Neural cell (in vitro differentiated cells): ENCODE measurements around the gene C14orf132. TPM values are rescaled to one million over a fixed set of nuclear protein-coding genes. Genes with fewer than 3 reads are reported as not detected.

Source experiments
- H2AFZ ChIP-seq: fragments of 200-600, 300-800 bp; sonication (generic), shearing (Covaris generic); 2 replicates; pipeline ENCODE4 v1.6.0; 2014; ENCODE audit warnings: low read depth, mild to moderate bottlenecking, antibody characterized with exemption, low read length, moderate library complexity
- H3F3A ChIP-seq: fragments of 200-600 bp; shearing (Covaris generic); 2 replicates; pipeline ENCODE4 v1.6.1; 2016; ENCODE audit warnings: mild to moderate bottlenecking, moderate library complexity, mixed read lengths, antibody characterized with exemption, low read length; ENCODE audit not compliant: insufficient read depth, poor library complexity, severe bottlenecking
- H3K27ac ChIP-seq: fragments of 200-600, 300-800 bp; sonication (generic), shearing (Covaris generic); 2 replicates; pipeline ENCODE4 v1.5.1; 2014; ENCODE audit warnings: mild to moderate bottlenecking, low read length, moderate library complexity
- H3K27me3 ChIP-seq: fragments of 300-800, 200-600 bp; sonication (generic), shearing (Covaris generic); 2 replicates; pipeline ENCODE4 v1.6.0; 2014; ENCODE audit warnings: mild to moderate bottlenecking, low read depth, low read length, moderate library complexity; ENCODE audit not compliant: insufficient read depth
- H3K36me3 ChIP-seq: fragments of 300-800, 200-600 bp; sonication (generic), shearing (Covaris generic); 2 replicates; pipeline ENCODE4 v1.5.1; 2014; ENCODE audit warnings: mild to moderate bottlenecking, antibody characterized with exemption, low read length, moderate library complexity; ENCODE audit not compliant: insufficient read depth
- H3K4me2 ChIP-seq: fragments of 300-800, 200-600 bp; sonication (generic), shearing (Covaris generic); 2 replicates; pipeline ENCODE4 v1.6.0; 2014; ENCODE audit warnings: mild to moderate bottlenecking, low read length
- H3K4me3 ChIP-seq: fragments of 300-800, 200-600 bp; sonication (generic), shearing (Covaris generic); 2 replicates; pipeline ENCODE4 v1.5.1; 2014; ENCODE audit warnings: mild to moderate bottlenecking, low read length, moderate library complexity
- H3K79me2 ChIP-seq: fragments of 200-600 bp; shearing (Covaris generic); replicated peaks from 2 replicates; pipeline ENCODE4 v1.6.0; 2014; ENCODE audit warnings: mild to moderate bottlenecking, low read length, moderate library complexity; ENCODE audit not compliant: insufficient read depth
- H3K9ac ChIP-seq: fragments of 300-800, 200-600 bp; sonication (generic), shearing (Covaris generic); 2 replicates; pipeline ENCODE4 v1.6.1; 2016; ENCODE audit warnings: mild to moderate bottlenecking, low read length, mixed read lengths
- H3K9me2 ChIP-seq: fragments of 200-600 bp; shearing (Covaris generic); 2 replicates; pipeline ENCODE4 v1.6.1; 2016; ENCODE audit warnings: mild to moderate bottlenecking, low read length, mixed read lengths; ENCODE audit not compliant: insufficient read depth
- H3K9me3 ChIP-seq: fragments of 200-600, 300-800 bp; sonication (generic), shearing (Covaris generic); 2 replicates; pipeline ENCODE4 v1.6.1; 2016; ENCODE audit warnings: mild to moderate bottlenecking, mixed run types, low read length, moderate library complexity, mixed read lengths
- H4K20me1 ChIP-seq: fragments of 200-600 bp; shearing (Covaris generic); 2 replicates; pipeline ENCODE4 v1.6.1; 2016; ENCODE audit warnings: mild to moderate bottlenecking, mixed run types; ENCODE audit not compliant: insufficient read depth
- CTCF ChIP-seq: fragments of 450-650 bp; IDR thresholded peaks from 2 replicates; pipeline ENCODE4 v1.5.1; 2014; ENCODE audit warnings: antibody characterized with exemption, mild to moderate bottlenecking, moderate library complexity; ENCODE audit not compliant: poor library complexity, severe bottlenecking
- EP300 ChIP-seq: fragments of 450-650 bp; conservative IDR thresholded peaks from 2 replicates; pipeline ENCODE4 v1.6.1; 2014; ENCODE audit warnings: antibody characterized with exemption, mild to moderate bottlenecking, moderate library complexity; ENCODE audit not compliant: poor library complexity, severe bottlenecking
- EZH2 ChIP-seq: fragments of 200-600, 300-800 bp; shearing (Covaris generic), sonication (generic); IDR thresholded peaks from 2 replicates; pipeline ENCODE4 v1.6.1; 2014; ENCODE audit warnings: antibody characterized with exemption, low read length, borderline replicate concordance, mild to moderate bottlenecking; ENCODE audit not compliant: insufficient read depth, poor library complexity, severe bottlenecking
- MXI1 ChIP-seq: fragments of 450-650 bp; conservative IDR thresholded peaks from 2 replicates; pipeline ENCODE4 v1.6.1; 2014; ENCODE audit warnings: antibody characterized with exemption, mild to moderate bottlenecking; ENCODE audit not compliant: poor library complexity, severe bottlenecking
- POLR2AphosphoS5 ChIP-seq: IDR thresholded peaks from 2 replicates; pipeline ENCODE4 v1.6.1; 2012
- RAD21 ChIP-seq: fragments of 450-650 bp; conservative IDR thresholded peaks from 2 replicates; pipeline ENCODE4 v1.6.1; 2014; ENCODE audit warnings: antibody characterized with exemption, mild to moderate bottlenecking, moderate library complexity
- REST ChIP-seq: IDR thresholded peaks from 2 replicates; pipeline ENCODE4 v1.6.1; 2012; ENCODE audit warnings: borderline replicate concordance
- SMC3 ChIP-seq: fragments of 450-650 bp; conservative IDR thresholded peaks from 2 replicates; pipeline ENCODE4 v1.6.1; 2014; ENCODE audit warnings: antibody characterized with exemption, mild to moderate bottlenecking, moderate library complexity; ENCODE audit not compliant: poor library complexity
- TAF1 ChIP-seq: IDR thresholded peaks from 2 replicates; pipeline ENCODE4 v1.6.1; 2012; ENCODE audit warnings: low read depth
- polyA plus RNA-seq: library from polyadenylated mRNA; depleted of rRNA; stranded (reverse); fragments of >200 nt; gene quantifications from 2 replicates; pipeline ENCODE4 v1.2.3, GENCODE V29; 2014

Gene C14orf132
- polyA plus RNA-seq, 1 donor from 2014 or later = 50.1 TPM

- Histone ChIP-seq H3K9me2 (no peaks in the 10 kb centered on the region), H3K36me3 (no peaks in the 10 kb centered on the region), H3K9ac (no peak overlapping the region), H3F3A (no peaks in the 10 kb centered on the region), H3K27ac (no peak overlapping the region), H3K79me2 (no peaks in the 10 kb centered on the region), H2AFZ (no peak overlapping the region), H3K27me3 (no peaks in the 10 kb centered on the region), H3K4me3 (no peak overlapping the region), H3K4me2 (no peak overlapping the region), H3K9me3 (no peaks in the 10 kb centered on the region), H4K20me1 (no peaks in the 10 kb centered on the region)
- no peak for TF ChIP-seq EP300
- no peak for TF ChIP-seq TAF1
- no peak for TF ChIP-seq MXI1
- TF ChIP-seq CTCF = no peak
- no peak for TF ChIP-seq EZH2
- TF ChIP-seq POLR2AphosphoS5 = no peak
- no peak for TF ChIP-seq RAD21
- no peak for TF ChIP-seq SMC3
- TF ChIP-seq REST = no peak
Observed at GRCh38 chr14:96120392-96120791, 81.2 kb downstream of the C14orf132 start.

GRCh38 chr14:96120941-96121340, 81.8 kb downstream of the C14orf132 start:
- Histone ChIP-seq H2AFZ (no peak overlapping the region), H3K27ac (no peak overlapping the region), H3K4me3 (no peak overlapping the region), H3K27me3 (no peaks in the 10 kb centered on the region), H4K20me1 (no peaks in the 10 kb centered on the region), H3K9ac (no peak overlapping the region), H3K4me2 (no peak overlapping the region), H3K79me2 (no peaks in the 10 kb centered on the region), H3K9me2 (no peaks in the 10 kb centered on the region), H3K36me3 (no peaks in the 10 kb centered on the region), H3F3A (no peaks in the 10 kb centered on the region), H3K9me3 (no peaks in the 10 kb centered on the region)
- TF ChIP-seq MXI1 (no peak), EP300 (no peak), POLR2AphosphoS5 (no peak), REST (no peak), EZH2 (no peak), SMC3 (no peak), CTCF (no peak), RAD21 (no peak), TAF1 (no peak)
